Measurements from ENCODE around the gene TMEM250.

DNA sequence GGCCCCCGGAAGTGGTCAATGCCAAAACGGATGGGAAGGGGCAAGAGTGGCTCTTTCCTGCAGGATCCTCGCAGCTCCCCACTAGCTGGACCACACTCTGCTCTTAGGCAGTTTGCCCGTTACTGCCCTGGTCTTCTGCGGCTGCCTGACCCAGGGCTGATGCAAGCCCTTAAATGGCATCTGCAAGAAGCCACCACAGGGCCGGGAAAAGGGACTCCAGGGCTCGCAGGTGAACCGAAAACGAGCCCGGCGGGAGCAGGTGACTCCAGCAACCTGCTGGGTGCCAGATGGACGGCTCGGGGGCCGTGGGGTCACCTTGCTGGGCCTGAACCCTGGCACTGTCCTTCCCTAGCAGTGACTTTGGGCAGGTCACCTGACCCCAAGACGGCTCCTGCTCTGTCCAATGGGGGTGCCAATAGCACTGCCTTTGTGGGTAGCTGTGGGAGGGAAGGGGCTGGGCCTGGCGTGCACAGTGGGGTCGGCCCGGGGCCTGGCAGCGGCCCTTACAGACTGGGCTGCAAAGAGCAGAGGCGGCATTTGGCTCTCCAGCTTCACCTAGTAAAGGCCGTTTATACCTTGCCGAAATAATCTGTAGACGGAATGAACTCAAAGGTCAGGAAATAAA is 1.3 kb downstream of the TMEM250 start:
- TF ChIP-seq POLR2A (IDR thresholded peaks at IDR 0.05; ENCODE audit: low read depth, low read length) (peak; percentile 72), TAF1 (IDR thresholded peaks at IDR 0.05; ENCODE audit: low read depth, low read length) (0 out of 2 replicates have a peak, but pooled peaks have one; percentile 38), POLR2AphosphoS5 (IDR thresholded peaks at IDR 0.05; ENCODE audit: low read depth, low read length) (peak; percentile 56; the same call in 1 of the 2 replicates)
